HEK293 (cell line): Measurements from ENCODE around the gene STAB1.

Experiments
- SP2 ChIP-seq: fragments of 450-650 bp; formaldehyde crosslinking; IDR thresholded peaks from 2 replicates; pipeline ENCODE4 v1.5.1; 2016; ENCODE audit warnings: missing biosample characterization, missing genetic modification characterization
- SP7 ChIP-seq: fragments of 450-650 bp; formaldehyde crosslinking; IDR thresholded peaks from 2 replicates; pipeline ENCODE4 v1.5.1; 2016; ENCODE audit warnings: missing biosample characterization, missing genetic modification characterization
- ZBTB21 ChIP-seq: fragments of 450-650 bp; formaldehyde crosslinking; IDR thresholded peaks from 2 replicates; pipeline ENCODE4 v1.5.1; 2017; ENCODE audit warnings: missing biosample characterization, missing genetic modification characterization
- ZFP41 ChIP-seq: fragments of 450-650 bp; formaldehyde crosslinking; IDR thresholded peaks from 2 replicates; pipeline ENCODE4 v1.5.1; 2016; ENCODE audit warnings: missing biosample characterization, missing genetic modification characterization, borderline replicate concordance
- ZNF121 ChIP-seq: fragments of 450-650 bp; formaldehyde crosslinking; IDR thresholded peaks from 2 replicates; pipeline ENCODE4 v1.5.1; 2016; ENCODE audit warnings: missing biosample characterization, missing genetic modification characterization
- ZNF670 ChIP-seq: fragments of 450-650 bp; formaldehyde crosslinking; IDR thresholded peaks from 2 replicates; pipeline ENCODE4 v1.5.1; 2016; ENCODE audit warnings: missing biosample characterization, missing genetic modification characterization, low read depth
- TF ChIP-seq, protein P1 (sequence below): fragments of 450-650 bp; formaldehyde crosslinking; IDR thresholded peaks from 2 replicates; pipeline ENCODE4 v1.5.1; 2016; ENCODE audit warnings: missing biosample characterization, missing genetic modification characterization

DNA sequence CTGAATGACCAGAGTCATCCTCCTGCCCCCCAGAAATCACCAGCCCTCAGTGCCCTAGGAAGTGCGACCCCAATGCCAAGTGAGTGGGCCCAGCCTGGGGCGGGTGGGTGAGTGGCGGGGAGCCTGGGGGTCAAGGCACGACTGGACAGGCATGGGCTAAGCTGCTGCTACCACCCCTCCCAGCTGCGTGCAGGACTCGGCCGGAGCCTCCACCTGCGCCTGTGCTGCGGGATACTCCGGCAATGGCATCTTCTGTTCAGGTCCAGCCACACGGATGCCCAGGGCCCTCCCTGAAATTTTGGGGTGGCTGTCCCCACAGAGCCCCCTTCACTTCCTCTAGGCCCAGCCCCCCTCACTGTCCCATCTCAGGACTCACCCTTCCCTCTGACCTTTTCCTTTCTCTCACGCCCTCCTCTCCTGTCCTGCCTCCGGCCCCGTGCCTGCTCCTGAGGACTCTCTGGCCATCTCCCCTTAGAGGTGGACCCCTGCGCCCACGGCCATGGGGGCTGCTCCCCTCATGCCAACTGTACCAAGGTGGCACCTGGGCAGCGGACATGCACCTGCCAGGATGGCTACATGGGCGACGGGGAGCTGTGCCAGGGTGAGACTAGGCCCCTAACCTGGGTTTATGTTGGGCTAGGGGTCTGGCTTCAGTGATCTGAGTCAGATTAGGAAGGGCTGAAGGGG, 21.5 kb downstream of the STAB1 start:
- TF ChIP-seq, protein P1, sequence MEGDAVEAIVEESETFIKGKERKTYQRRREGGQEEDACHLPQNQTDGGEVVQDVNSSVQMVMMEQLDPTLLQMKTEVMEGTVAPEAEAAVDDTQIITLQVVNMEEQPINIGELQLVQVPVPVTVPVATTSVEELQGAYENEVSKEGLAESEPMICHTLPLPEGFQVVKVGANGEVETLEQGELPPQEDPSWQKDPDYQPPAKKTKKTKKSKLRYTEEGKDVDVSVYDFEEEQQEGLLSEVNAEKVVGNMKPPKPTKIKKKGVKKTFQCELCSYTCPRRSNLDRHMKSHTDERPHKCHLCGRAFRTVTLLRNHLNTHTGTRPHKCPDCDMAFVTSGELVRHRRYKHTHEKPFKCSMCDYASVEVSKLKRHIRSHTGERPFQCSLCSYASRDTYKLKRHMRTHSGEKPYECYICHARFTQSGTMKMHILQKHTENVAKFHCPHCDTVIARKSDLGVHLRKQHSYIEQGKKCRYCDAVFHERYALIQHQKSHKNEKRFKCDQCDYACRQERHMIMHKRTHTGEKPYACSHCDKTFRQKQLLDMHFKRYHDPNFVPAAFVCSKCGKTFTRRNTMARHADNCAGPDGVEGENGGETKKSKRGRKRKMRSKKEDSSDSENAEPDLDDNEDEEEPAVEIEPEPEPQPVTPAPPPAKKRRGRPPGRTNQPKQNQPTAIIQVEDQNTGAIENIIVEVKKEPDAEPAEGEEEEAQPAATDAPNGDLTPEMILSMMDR (tag by site-specific recombination), result no peak
- TF ChIP-seq ZBTB21 (tag by site-specific recombination) (no peak), ZNF670 (no peak), SP7 (tag by site-specific recombination) (no peak), ZNF121 (tag by site-specific recombination) (no peak), SP2 (tag by site-specific recombination) (no peak), ZFP41 (no peak)
